ENCODE measurements around the gene FBXO2. TPM values are rescaled to one million over a fixed set of nuclear protein-coding genes. Genes with fewer than 3 reads are reported as not detected.

Gene FBXO2
- polyA plus RNA-seq, 1 experiment: 2.2 TPM

DNA sequence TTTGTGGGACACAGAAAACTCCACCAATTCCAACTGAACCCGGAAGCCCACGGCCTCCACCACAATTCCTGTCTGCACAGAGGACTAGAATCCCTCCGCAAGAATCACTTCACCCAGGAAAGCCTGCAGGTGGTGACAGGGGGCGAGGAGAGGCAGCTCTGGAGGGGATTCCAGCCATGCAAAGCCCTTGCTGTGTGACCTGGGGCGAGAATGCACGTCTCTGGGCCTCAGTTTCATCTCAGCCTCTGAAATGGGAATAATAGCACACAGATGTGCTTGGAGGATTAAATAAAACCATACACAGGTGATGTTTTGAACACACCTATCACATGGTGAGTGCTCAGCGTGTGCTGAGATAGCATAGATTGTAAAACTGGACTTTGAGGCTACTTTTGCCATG lies 14.1 kb downstream of the FBXO2 start:
- Histone ChIP-seq H3K4me3 (ENCODE audit: low read depth, low read length) (no peak overlapping the region), H3K36me3 (ENCODE audit: control insufficient read depth, insufficient read depth, low read length) (no peaks in the 10 kb centered on the region), H3K27me3 (ENCODE audit: control insufficient read depth, insufficient read depth, low read length) (no peaks in the 10 kb centered on the region; the same call in 1 of the 2 replicates)
- no peak for DNase-seq (ENCODE audit: low read depth)
- POLR2A ChIA-PET: no interaction called here
- TF ChIP-seq, protein P1, sequence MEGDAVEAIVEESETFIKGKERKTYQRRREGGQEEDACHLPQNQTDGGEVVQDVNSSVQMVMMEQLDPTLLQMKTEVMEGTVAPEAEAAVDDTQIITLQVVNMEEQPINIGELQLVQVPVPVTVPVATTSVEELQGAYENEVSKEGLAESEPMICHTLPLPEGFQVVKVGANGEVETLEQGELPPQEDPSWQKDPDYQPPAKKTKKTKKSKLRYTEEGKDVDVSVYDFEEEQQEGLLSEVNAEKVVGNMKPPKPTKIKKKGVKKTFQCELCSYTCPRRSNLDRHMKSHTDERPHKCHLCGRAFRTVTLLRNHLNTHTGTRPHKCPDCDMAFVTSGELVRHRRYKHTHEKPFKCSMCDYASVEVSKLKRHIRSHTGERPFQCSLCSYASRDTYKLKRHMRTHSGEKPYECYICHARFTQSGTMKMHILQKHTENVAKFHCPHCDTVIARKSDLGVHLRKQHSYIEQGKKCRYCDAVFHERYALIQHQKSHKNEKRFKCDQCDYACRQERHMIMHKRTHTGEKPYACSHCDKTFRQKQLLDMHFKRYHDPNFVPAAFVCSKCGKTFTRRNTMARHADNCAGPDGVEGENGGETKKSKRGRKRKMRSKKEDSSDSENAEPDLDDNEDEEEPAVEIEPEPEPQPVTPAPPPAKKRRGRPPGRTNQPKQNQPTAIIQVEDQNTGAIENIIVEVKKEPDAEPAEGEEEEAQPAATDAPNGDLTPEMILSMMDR (IDR thresholded peaks at IDR 0.05; ENCODE audit: insufficient read depth, low read depth, low read length): no peak
- CTCF ChIA-PET: interaction anchor here (0.7 to 11.6 kb wide), 3 partner anchors 400 to 739 kb away, joined by 3 to 192 read pairs (median 102); no protein-coding TSS in a partner anchor

- TF ChIP-seq, protein P1 (IDR thresholded peaks at IDR 0.05; ENCODE audit: insufficient read depth, low read depth, low read length): no peak
- no peak for DNase-seq (ENCODE audit: low read depth)
- POLR2A ChIA-PET: no interaction called here
- Histone ChIP-seq H3K36me3 (ENCODE audit: control insufficient read depth, insufficient read depth, low read length) (no peaks in the 10 kb centered on the region), H3K27me3 (ENCODE audit: control insufficient read depth, insufficient read depth, low read length) (no peaks in the 10 kb centered on the region; the same call in 1 of the 2 replicates), H3K4me3 (ENCODE audit: low read depth, low read length) (no peak overlapping the region)
- CTCF ChIA-PET: interaction anchor here (1.4 kb wide), 1 partner anchor 398 kb away, joined by 6 read pairs; no protein-coding TSS in a partner anchor
Observed at GRCh38 chr1:11639372-11639771, 14.9 kb downstream of the FBXO2 start.

DNA sequence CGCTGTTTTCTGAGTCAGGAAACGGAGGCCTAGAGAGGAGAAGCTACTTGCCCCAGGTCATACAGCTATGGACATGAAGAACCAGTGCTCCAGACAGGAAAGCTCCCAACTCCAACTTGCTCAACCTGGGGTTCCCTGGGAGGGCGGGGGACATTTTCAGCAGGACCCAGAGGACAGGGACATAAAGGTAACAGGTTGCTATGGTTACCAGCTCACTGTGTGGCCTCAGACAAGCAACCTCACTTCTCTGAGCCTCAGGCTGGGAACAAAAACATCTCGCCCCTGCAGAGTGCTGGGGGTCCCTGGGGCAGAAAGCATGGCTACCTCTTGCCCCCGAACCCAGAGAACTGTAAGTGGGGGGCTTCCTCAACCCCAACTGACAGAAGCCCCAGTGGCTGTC lies 16.1 kb downstream of the FBXO2 start:
- Histone ChIP-seq H3K4me3 (ENCODE audit: low read depth, low read length) (no peak overlapping the region), H3K36me3 (ENCODE audit: control insufficient read depth, insufficient read depth, low read length) (no peaks in the 10 kb centered on the region), H3K27me3 (ENCODE audit: control insufficient read depth, insufficient read depth, low read length) (no peaks in the 10 kb centered on the region; the same call in 1 of the 2 replicates)
- POLR2A ChIA-PET: interaction anchor here (0.6 kb wide), 1 partner anchor 417 kb away, joined by 3 read pairs; no protein-coding TSS in a partner anchor
- CTCF ChIA-PET: interaction anchor here (0.6 to 2.0 kb wide), 4 partner anchors 299 to 600 kb away, joined by 3 to 15 read pairs (median 4); no protein-coding TSS in a partner anchor
- TF ChIP-seq, protein P1 (IDR thresholded peaks at IDR 0.05; ENCODE audit: insufficient read depth, low read depth, low read length): no peak
- no peak for DNase-seq (ENCODE audit: low read depth)

GRCh38 chr1:11634365-11635192 lies 19.6 kb downstream of the FBXO2 start:
- ChIA-PET POLR2A (no interaction called here), CTCF (interaction anchor here (0.6 to 4.1 kb wide), 4 partner anchors 9 to 597 kb away, joined by 3 to 18 read pairs (median 10); no protein-coding TSS in a partner anchor)
- Histone ChIP-seq H3K27me3 (ENCODE audit: control insufficient read depth, insufficient read depth, low read length) (peaks cover 4% of the 10 kb centered on the region; the same call in 1 of the 2 replicates), H3K36me3 (ENCODE audit: control insufficient read depth, insufficient read depth, low read length) (no peaks in the 10 kb centered on the region), H3K4me3 (ENCODE audit: low read depth, low read length) (no peak overlapping the region)
- TF ChIP-seq, protein P1 (IDR thresholded peaks at IDR 0.05; ENCODE audit: insufficient read depth, low read depth, low read length): no peak
- DNase-seq (ENCODE audit: low read depth): no peak

All from BJ (cell line).